Keratinocyte (primary cell): ENCODE measurements around the gene PGLYRP1. TPM values are rescaled to one million over a fixed set of nuclear protein-coding genes. Genes with fewer than 3 reads are reported as not detected.
A peak's percentile ranks its signal among the peaks of the same experiment; 100 is the strongest.

Experiments used
- DNase-seq: peaks from one replicate; pipeline ENCODE4 v3.0.0-alpha.2; 2011; ENCODE audit warnings: low read depth, missing footprints, low spot score
- FAIRE-seq: peaks from 2 replicates; lab custom pipeline; 2011; peaks lifted over from hg19 to GRCh38; lab: Jason Lieb, UNC
- H2AFZ ChIP-seq: 2 replicates; pipeline ENCODE4 v1.6.0; 2012; ENCODE audit warnings: low read length, control low read depth, inconsistent platforms; ENCODE audit not compliant: control insufficient read depth
- H3K27ac ChIP-seq: 2 replicates; pipeline ENCODE4 v1.5.1; 2011; ENCODE audit warnings: low read length; ENCODE audit not compliant: control insufficient read depth, insufficient read depth
- H3K27me3 ChIP-seq: 3 replicates; pipeline ENCODE4 v1.6.0; 2011; ENCODE audit warnings: low read length; ENCODE audit not compliant: control insufficient read depth, insufficient read depth; ENCODE audit errors: extremely low read depth
- H3K36me3 ChIP-seq, 2 experiments: 2 replicates in 1 of 2; 3 replicates in 1 of 2; pipeline ENCODE4 v1.5.1; 2011; ENCODE audit warnings: low read length in 2 of 2, mild to moderate bottlenecking in 1 of 2; ENCODE audit not compliant: control insufficient read depth in 2 of 2, insufficient read depth in 2 of 2; ENCODE audit errors: extremely low read depth in 1 of 2
- H3K4me1 ChIP-seq: 3 replicates; pipeline ENCODE4 v1.5.1; 2011; ENCODE audit warnings: low read length; ENCODE audit not compliant: control insufficient read depth, insufficient read depth; ENCODE audit errors: extremely low read depth
- H3K4me2 ChIP-seq: 3 replicates; pipeline ENCODE4 v1.6.0; 2011; ENCODE audit warnings: low read depth, low read length; ENCODE audit not compliant: control insufficient read depth, insufficient read depth; ENCODE audit errors: extremely low read depth
- H3K4me3 ChIP-seq, 3 experiments: fragments of 200-600 bp in 1 of 3; sonication (generic) in 1 of 3; 2 replicates in 2 of 3; 3 replicates in 1 of 3; pipeline ENCODE4 v1.5.1; 2011 to 2016; ENCODE audit warnings: low read length in 3 of 3, mild to moderate bottlenecking in 3 of 3, control low read depth in 2 of 3, inconsistent platforms in 1 of 3, low read depth in 1 of 3, mixed read lengths in 1 of 3, mixed run types in 1 of 3, moderate library complexity in 1 of 3; ENCODE audit not compliant: control insufficient read depth in 2 of 3, insufficient read depth in 2 of 3; ENCODE audit errors: extremely low read depth in 1 of 3
- H3K79me2 ChIP-seq: 2 replicates; pipeline ENCODE4 v1.6.0; 2012; ENCODE audit warnings: low read length; ENCODE audit not compliant: control insufficient read depth, insufficient read depth
- H3K9ac ChIP-seq: 3 replicates; pipeline ENCODE4 v1.6.0; 2011; ENCODE audit warnings: low read length; ENCODE audit not compliant: control insufficient read depth, insufficient read depth; ENCODE audit errors: extremely low read depth
- H3K9me1 ChIP-seq: 3 replicates; pipeline ENCODE4 v1.6.0; 2011; ENCODE audit warnings: low read length; ENCODE audit not compliant: control insufficient read depth, insufficient read depth; ENCODE audit errors: extremely low read depth
- H3K9me3 ChIP-seq: 2 replicates; pipeline ENCODE4 v1.5.1; 2012; ENCODE audit warnings: low read depth, low read length; ENCODE audit not compliant: control insufficient read depth
- H4K20me1 ChIP-seq: 3 replicates; pipeline ENCODE4 v1.6.0; 2011; ENCODE audit warnings: low read length; ENCODE audit not compliant: control insufficient read depth, insufficient read depth; ENCODE audit errors: extremely low read depth
- CTCF ChIP-seq, 3 experiments: IDR thresholded peaks in 1 of 3; conservative IDR thresholded peaks in 1 of 3; optimal IDR thresholded peaks in 1 of 3; 2 replicates in 2 of 3; 3 replicates in 1 of 3; pipeline versions ENCODE3 to v1.5.1; 2011; ENCODE audit warnings: low read length in 3 of 3, mild to moderate bottlenecking in 3 of 3, moderate library complexity in 2 of 3, control low read depth in 1 of 3, inconsistent platforms in 1 of 3; ENCODE audit not compliant: insufficient read depth in 2 of 3; ENCODE audit errors: extremely low read depth in 1 of 3
- EZH2 ChIP-seq: IDR thresholded peaks from one replicate; pipeline ENCODE4 v1.6.1; 2012; ENCODE audit warnings: inconsistent platforms, mild to moderate bottlenecking, low read length, moderate library complexity
- dilution Hi-C: fragments of 300-500 bp; cut with MboI; formaldehyde crosslinking; loops from one replicate; pipeline ENCODE4 v1.7.0; 2020; ENCODE audit warnings: low sequenced_read_pairs; ENCODE audit not compliant: extremely low pct_ligation_motif_present
- polyA plus RNA-seq, 5 experiments: library from polyadenylated mRNA; depleted of rRNA in 3 of 5; stranded (reverse) in 3 of 5; stranded (forward) in 1 of 5; unstranded in 1 of 5; fragments of >200 nt; gene quantifications; 1 replicate in 1 of 5; 2 replicates in 3 of 5; 3 replicates in 1 of 5; pipeline versions ENCODE4 v1.2.1 to v1.2.3, GENCODE V29; 2011 to 2012; ENCODE audit warnings: missing spikeins in 2 of 5, low read depth in 1 of 5, low replicate concordance in 1 of 5

PGLYRP1 gene
- polyA plus RNA-seq, 1 donor (not counting 4 experiments of a cell fraction or from before 2014, with no cell fraction given) = not detected

GRCh38 chr19:46017874-46018675 lies 4.8 kb downstream of the PGLYRP1 start:
- Histone ChIP-seq H3K4me2 (no peak overlapping the region), H3K9ac (no peak overlapping the region), H4K20me1 (peaks cover 2% of the 10 kb centered on the region), H3K4me1 (peaks cover 39% of the 10 kb centered on the region), H3K9me1 (no peaks in the 10 kb centered on the region), H3K36me3 (peaks cover 0 to 4% of the 10 kb centered on the region in 2 experiments), H3K9me3 (no peaks in the 10 kb centered on the region), H3K27ac (no peak overlapping the region), H3K79me2 (no peaks in the 10 kb centered on the region), H3K4me3 (no peak overlapping the region), H2AFZ (no peak overlapping the region), H3K27me3 (peaks cover 15% of the 10 kb centered on the region)
- TF ChIP-seq CTCF (optimal IDR thresholded peaks at IDR 0.05 in 1 of 3, IDR thresholded peaks at IDR 0.05 in 1 of 3, conservative IDR thresholded peaks at IDR 0.05 in 1 of 3; ENCODE audit: extremely low read depth in 1 of 3, insufficient read depth in 2 of 3, low read length in 3 of 3) = no peak
- no peak for TF ChIP-seq EZH2
- no peak for DNase-seq
- dilution Hi-C loops = no loop called here
- no peak for FAIRE-seq

GRCh38 chr19:46017095-46017429 lies 5.8 kb downstream of the PGLYRP1 start:
- no peak overlapping the region for H3K27ac ChIP-seq
- no peak overlapping the region for H3K9ac ChIP-seq
- no peak overlapping the region for H3K4me2 ChIP-seq
- H3K9me3 ChIP-seq = no peaks in the 10 kb centered on the region
- FAIRE-seq = no peak
- no peaks in the 10 kb centered on the region for H3K79me2 ChIP-seq
- TF ChIP-seq CTCF (optimal IDR thresholded peaks at IDR 0.05 in 1 of 3, IDR thresholded peaks at IDR 0.05 in 1 of 3, conservative IDR thresholded peaks at IDR 0.05 in 1 of 3; ENCODE audit: extremely low read depth in 1 of 3, insufficient read depth in 2 of 3, low read length in 3 of 3) = peak in 1 of 3 experiments; percentile 4
- no peak for TF ChIP-seq EZH2
- H3K27me3 ChIP-seq = peaks cover 5% of the 10 kb centered on the region
- no peak overlapping the region for H3K4me3 ChIP-seq
- H3K9me1 ChIP-seq = no peaks in the 10 kb centered on the region
- no peak overlapping the region for H2AFZ ChIP-seq
- peaks cover 0 to 4% of the 10 kb centered on the region in 2 experiments for H3K36me3 ChIP-seq
- DNase-seq = no peak
- dilution Hi-C loops = no loop called here
- H3K4me1 ChIP-seq = peaks cover 38% of the 10 kb centered on the region
- H4K20me1 ChIP-seq = peaks cover 2% of the 10 kb centered on the region
